GM23338 (cell line): ENCODE results near the gene LSM5. TPM values are rescaled to one million over a fixed set of nuclear protein-coding genes. Genes with fewer than 3 reads are reported as not detected.

Experiments used
- ATAC-seq: fragments of 200-7000 bp; cut with Tn5 transposase; 3 replicates; pipeline ENCODE4 v1.9.1; 2020
- DNase-seq: peaks from one replicate; pipeline ENCODE4 v3.0.0-alpha.2; 2015; ENCODE audit warnings: low spot score
- H2AFZ ChIP-seq: fragments of 200-600 bp; sonication (generic); 2 replicates; pipeline ENCODE4 v1.8.0; 2016; ENCODE audit warnings: antibody characterized with exemption, mild to moderate bottlenecking, moderate library complexity
- H3F3A ChIP-seq: fragments of 200-600 bp; sonication (generic); replicated peaks from 2 replicates; pipeline ENCODE4 v1.8.0; 2017; ENCODE audit warnings: antibody characterized with exemption, mixed run types, low read depth
- H3K27ac ChIP-seq: fragments of 200-600 bp; sonication (generic); 2 replicates; pipeline ENCODE4 v1.6.1; 2016; ENCODE audit warnings: low read depth
- H3K27me3 ChIP-seq: fragments of 200-600 bp; sonication (generic); 2 replicates; pipeline ENCODE4 v1.8.0; 2016; ENCODE audit warnings: mild to moderate bottlenecking, mixed run types, moderate library complexity; ENCODE audit not compliant: insufficient read depth
- H3K36me3 ChIP-seq: fragments of 200-600 bp; sonication (generic); 2 replicates; pipeline ENCODE4 v1.8.0; 2016; ENCODE audit warnings: mild to moderate bottlenecking; ENCODE audit not compliant: insufficient read depth
- H3K4me1 ChIP-seq: fragments of 200-600 bp; sonication (generic); 2 replicates; pipeline ENCODE4 v1.8.0; 2016; ENCODE audit warnings: mild to moderate bottlenecking, moderate library complexity; ENCODE audit not compliant: insufficient read depth
- H3K4me2 ChIP-seq: fragments of 200-600 bp; sonication (generic); 2 replicates; pipeline ENCODE4 v1.7.1; 2017; ENCODE audit warnings: mixed run types
- H3K4me3 ChIP-seq: fragments of 200-600 bp; sonication (generic); 2 replicates; pipeline ENCODE4 v1.6.1; 2016; ENCODE audit warnings: mixed run types
- H3K79me2 ChIP-seq: fragments of 200-600 bp; sonication (generic); replicated peaks from 2 replicates; pipeline ENCODE4 v1.8.0; 2017; ENCODE audit warnings: mild to moderate bottlenecking; ENCODE audit not compliant: insufficient read depth
- H3K9me2 ChIP-seq: fragments of 200-600 bp; sonication (generic); 2 replicates; pipeline ENCODE4 v1.8.0; 2017; ENCODE audit not compliant: insufficient read depth
- H4K20me1 ChIP-seq: fragments of 200-600 bp; sonication (generic); replicated peaks from 2 replicates; pipeline ENCODE4 v1.8.0; 2017; ENCODE audit warnings: mild to moderate bottlenecking; ENCODE audit not compliant: insufficient read depth
- H3K27ac Mint-ChIP-seq: 2 replicates; pipeline ENCODE4 v1.8.0; 2020; ENCODE audit warnings: inconsistent platforms, mild to moderate bottlenecking, moderate library complexity, mixed read lengths
- H3K27me3 Mint-ChIP-seq: 3 replicates; pipeline ENCODE4 v1.8.0; 2022; ENCODE audit warnings: low read depth, mild to moderate bottlenecking, moderate library complexity, mixed read lengths, inconsistent platforms; ENCODE audit not compliant: insufficient read depth, poor library complexity
- H3K36me3 Mint-ChIP-seq: 3 replicates; pipeline ENCODE4 v1.8.0; 2021; ENCODE audit warnings: low read depth, mild to moderate bottlenecking, inconsistent platforms, moderate library complexity, mixed read lengths
- H3K4me1 Mint-ChIP-seq: 3 replicates; pipeline ENCODE4 v1.8.0; 2020; ENCODE audit warnings: mild to moderate bottlenecking, inconsistent platforms, mixed read lengths
- H3K4me3 Mint-ChIP-seq: 3 replicates; pipeline ENCODE4 v1.8.0; 2021; ENCODE audit warnings: moderate library complexity, mild to moderate bottlenecking, inconsistent platforms, mixed read lengths
- H3K9me3 Mint-ChIP-seq: 3 replicates; pipeline ENCODE4 v1.8.0; 2020; ENCODE audit warnings: moderate library complexity, mild to moderate bottlenecking, inconsistent platforms, mixed read lengths
- CREB1 ChIP-seq: fragments of 250-450 bp; sonication (Bioruptor Pico); IDR thresholded peaks from 2 replicates; pipeline ENCODE4 v1.5.0; 2020; ENCODE audit warnings: low read depth, mild to moderate bottlenecking, moderate library complexity
- EZH2 ChIP-seq: fragments of 200-600 bp; sonication (generic); IDR thresholded peaks from one replicate; pipeline ENCODE4 v1.8.0; 2017; ENCODE audit warnings: antibody characterized with exemption, mild to moderate bottlenecking, low read depth; ENCODE audit not compliant: unreplicated experiment
- EZH2phosphoT487 ChIP-seq: fragments of 200-600 bp; sonication (generic); IDR thresholded peaks from one replicate; pipeline ENCODE4 v1.8.1; 2018; ENCODE audit warnings: antibody characterized with exemption; ENCODE audit not compliant: unreplicated experiment
- JUNB ChIP-seq: IDR thresholded peaks from one replicate; pipeline ENCODE4 v1.6.1; 2016; ENCODE audit warnings: antibody characterized with exemption; ENCODE audit not compliant: unreplicated experiment
- NANOG ChIP-seq: IDR thresholded peaks from 2 replicates; pipeline ENCODE4 v1.6.1; 2016; ENCODE audit warnings: antibody characterized with exemption, borderline replicate concordance
- POLR2AphosphoS5 ChIP-seq: IDR thresholded peaks from 2 replicates; pipeline ENCODE4 v1.6.1; 2016; ENCODE audit warnings: antibody characterized with exemption, low read depth
- STAT1 ChIP-seq: IDR thresholded peaks from one replicate; pipeline ENCODE4 v1.6.1; 2016; ENCODE audit warnings: antibody characterized with exemption; ENCODE audit not compliant: unreplicated experiment
- ZNF114 ChIP-seq: fragments of 250-450 bp; sonication (Bioruptor Pico); IDR thresholded peaks from 2 replicates; pipeline ENCODE4 v1.5.0; 2020; ENCODE audit warnings: mild to moderate bottlenecking, moderate library complexity
- ZNF331 ChIP-seq: fragments of 250-450 bp; sonication (Bioruptor Pico); IDR thresholded peaks from 2 replicates; pipeline ENCODE4 v1.5.0; 2020; ENCODE audit warnings: low read depth, mild to moderate bottlenecking, moderate library complexity
- polyA plus RNA-seq: library from polyadenylated mRNA; unstranded; fragments of >200 nt; fragmentation: Nextera tagmentation; extraction: Ambion mirVana; gene quantifications from 2 replicates; pipeline ENCODE4 v1.2.1, GENCODE V29; 2016
- total RNA-seq: library from RNA; depleted of rRNA; stranded (reverse); fragments of >200 nt; shearing (Covaris generic); gene quantifications from 2 replicates; pipeline ENCODE4 v1.2.3, GENCODE V29; 2014
- TF ChIP-seq, protein P1 (sequence below): IDR thresholded peaks from 2 replicates; pipeline ENCODE4 v1.6.1; 2016; ENCODE audit warnings: antibody characterized with exemption
- TF ChIP-seq, protein P2 (sequence below): fragments of 250-450 bp; sonication (Bioruptor Pico); IDR thresholded peaks from 2 replicates; pipeline ENCODE4 v1.5.0; 2020; ENCODE audit warnings: mild to moderate bottlenecking, moderate library complexity
- TF ChIP-seq, protein P3 (sequence below): IDR thresholded peaks from one replicate; pipeline ENCODE4 v1.6.1; 2018; ENCODE audit warnings: antibody characterized with exemption; ENCODE audit not compliant: unreplicated experiment

LSM5 gene
- total and polyA plus RNA-seq, 2 experiments from 2014 or later: 56.6 to 469 TPM

DNA sequence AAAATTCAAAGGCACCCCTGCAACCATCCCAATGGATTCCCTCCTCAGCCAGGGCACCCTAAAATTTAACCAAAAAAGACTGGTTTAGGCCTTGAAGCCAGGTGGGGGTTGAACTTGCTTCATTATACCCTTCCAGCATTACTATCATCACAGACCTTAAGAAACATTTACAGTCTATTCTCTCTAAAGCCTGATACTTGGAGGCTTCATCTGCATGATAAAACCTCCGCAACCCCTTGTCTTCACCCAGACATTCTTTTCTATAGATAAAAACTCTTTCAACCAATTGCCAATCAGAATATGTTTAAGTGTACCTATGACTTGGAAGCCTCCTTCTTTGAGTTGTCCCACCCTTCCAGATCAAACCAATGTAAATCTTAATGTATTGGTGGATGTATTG is 23.0 kb upstream of the LSM5 start (continued):
- TF ChIP-seq, protein P1, sequence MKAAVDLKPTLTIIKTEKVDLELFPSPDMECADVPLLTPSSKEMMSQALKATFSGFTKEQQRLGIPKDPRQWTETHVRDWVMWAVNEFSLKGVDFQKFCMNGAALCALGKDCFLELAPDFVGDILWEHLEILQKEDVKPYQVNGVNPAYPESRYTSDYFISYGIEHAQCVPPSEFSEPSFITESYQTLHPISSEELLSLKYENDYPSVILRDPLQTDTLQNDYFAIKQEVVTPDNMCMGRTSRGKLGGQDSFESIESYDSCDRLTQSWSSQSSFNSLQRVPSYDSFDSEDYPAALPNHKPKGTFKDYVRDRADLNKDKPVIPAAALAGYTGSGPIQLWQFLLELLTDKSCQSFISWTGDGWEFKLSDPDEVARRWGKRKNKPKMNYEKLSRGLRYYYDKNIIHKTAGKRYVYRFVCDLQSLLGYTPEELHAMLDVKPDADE: no peak
- TF ChIP-seq EZH2: no peak
- TF ChIP-seq JUNB: no peak
- TF ChIP-seq POLR2AphosphoS5: no peak
- TF ChIP-seq, protein P2, sequence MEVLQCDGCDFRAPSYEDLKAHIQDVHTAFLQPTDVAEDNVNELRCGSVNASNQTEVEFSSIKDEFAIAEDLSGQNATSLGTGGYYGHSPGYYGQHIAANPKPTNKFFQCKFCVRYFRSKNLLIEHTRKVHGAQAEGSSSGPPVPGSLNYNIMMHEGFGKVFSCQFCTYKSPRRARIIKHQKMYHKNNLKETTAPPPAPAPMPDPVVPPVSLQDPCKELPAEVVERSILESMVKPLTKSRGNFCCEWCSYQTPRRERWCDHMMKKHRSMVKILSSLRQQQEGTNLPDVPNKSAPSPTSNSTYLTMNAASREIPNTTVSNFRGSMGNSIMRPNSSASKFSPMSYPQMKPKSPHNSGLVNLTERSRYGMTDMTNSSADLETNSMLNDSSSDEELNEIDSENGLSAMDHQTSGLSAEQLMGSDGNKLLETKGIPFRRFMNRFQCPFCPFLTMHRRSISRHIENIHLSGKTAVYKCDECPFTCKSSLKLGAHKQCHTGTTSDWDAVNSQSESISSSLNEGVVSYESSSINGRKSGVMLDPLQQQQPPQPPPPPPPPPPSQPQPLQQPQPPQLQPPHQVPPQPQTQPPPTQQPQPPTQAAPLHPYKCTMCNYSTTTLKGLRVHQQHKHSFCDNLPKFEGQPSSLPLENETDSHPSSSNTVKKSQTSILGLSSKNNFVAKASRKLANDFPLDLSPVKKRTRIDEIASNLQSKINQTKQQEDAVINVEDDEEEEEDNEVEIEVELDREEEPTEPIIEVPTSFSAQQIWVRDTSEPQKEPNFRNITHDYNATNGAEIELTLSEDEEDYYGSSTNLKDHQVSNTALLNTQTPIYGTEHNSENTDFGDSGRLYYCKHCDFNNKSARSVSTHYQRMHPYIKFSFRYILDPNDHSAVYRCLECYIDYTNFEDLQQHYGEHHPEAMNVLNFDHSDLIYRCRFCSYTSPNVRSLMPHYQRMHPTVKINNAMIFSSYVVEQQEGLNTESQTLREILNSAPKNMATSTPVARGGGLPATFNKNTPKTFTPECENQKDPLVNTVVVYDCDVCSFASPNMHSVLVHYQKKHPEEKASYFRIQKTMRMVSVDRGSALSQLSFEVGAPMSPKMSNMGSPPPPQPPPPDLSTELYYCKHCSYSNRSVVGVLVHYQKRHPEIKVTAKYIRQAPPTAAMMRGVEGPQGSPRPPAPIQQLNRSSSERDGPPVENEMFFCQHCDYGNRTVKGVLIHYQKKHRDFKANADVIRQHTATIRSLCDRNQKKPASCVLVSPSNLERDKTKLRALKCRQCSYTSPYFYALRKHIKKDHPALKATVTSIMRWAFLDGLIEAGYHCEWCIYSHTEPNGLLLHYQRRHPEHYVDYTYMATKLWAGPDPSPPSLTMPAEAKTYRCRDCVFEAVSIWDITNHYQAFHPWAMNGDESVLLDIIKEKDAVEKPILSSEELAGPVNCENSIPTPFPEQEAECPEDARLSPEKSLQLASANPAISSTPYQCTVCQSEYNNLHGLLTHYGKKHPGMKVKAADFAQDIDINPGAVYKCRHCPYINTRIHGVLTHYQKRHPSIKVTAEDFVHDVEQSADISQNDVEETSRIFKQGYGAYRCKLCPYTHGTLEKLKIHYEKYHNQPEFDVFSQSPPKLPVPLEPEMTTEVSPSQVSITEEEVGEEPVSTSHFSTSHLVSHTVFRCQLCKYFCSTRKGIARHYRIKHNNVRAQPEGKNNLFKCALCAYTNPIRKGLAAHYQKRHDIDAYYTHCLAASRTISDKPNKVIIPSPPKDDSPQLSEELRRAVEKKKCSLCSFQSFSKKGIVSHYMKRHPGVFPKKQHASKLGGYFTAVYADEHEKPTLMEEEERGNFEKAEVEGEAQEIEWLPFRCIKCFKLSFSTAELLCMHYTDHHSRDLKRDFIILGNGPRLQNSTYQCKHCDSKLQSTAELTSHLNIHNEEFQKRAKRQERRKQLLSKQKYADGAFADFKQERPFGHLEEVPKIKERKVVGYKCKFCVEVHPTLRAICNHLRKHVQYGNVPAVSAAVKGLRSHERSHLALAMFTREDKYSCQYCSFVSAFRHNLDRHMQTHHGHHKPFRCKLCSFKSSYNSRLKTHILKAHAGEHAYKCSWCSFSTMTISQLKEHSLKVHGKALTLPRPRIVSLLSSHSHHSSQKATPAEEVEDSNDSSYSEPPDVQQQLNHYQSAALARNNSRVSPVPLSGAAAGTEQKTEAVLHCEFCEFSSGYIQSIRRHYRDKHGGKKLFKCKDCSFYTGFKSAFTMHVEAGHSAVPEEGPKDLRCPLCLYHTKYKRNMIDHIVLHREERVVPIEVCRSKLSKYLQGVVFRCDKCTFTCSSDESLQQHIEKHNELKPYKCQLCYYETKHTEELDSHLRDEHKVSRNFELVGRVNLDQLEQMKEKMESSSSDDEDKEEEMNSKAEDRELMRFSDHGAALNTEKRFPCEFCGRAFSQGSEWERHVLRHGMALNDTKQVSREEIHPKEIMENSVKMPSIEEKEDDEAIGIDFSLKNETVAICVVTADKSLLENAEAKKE (CRISPR knock-in tag): no peak

DNA sequence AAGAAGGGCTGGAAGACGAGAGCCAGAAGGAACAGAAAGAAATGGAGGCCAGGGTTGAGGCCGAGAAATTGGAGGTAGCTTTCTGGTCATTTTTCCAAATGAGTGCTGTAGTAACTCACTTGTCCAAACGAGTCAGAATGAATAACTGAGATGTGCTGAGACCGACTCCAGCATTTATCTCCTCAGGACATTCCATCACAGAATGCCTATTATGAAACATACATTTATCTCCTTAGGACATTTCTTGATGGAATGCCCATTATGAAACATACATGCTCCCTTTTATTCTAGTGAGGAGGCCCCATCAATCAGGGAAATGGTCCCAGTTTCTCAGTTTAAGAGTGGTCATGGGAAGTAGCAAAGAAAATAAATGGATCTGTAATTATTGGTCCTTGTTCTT is 21.6 kb upstream of the LSM5 start:
- 0 out of 2 replicates have a peak, but pooled peaks cover 3% of the 10 kb centered on the region for H4K20me1 ChIP-seq
- no peak overlapping the region for H3K4me3 ChIP-seq
- no peak for TF ChIP-seq EZH2phosphoT487
- TF ChIP-seq, protein P3, sequence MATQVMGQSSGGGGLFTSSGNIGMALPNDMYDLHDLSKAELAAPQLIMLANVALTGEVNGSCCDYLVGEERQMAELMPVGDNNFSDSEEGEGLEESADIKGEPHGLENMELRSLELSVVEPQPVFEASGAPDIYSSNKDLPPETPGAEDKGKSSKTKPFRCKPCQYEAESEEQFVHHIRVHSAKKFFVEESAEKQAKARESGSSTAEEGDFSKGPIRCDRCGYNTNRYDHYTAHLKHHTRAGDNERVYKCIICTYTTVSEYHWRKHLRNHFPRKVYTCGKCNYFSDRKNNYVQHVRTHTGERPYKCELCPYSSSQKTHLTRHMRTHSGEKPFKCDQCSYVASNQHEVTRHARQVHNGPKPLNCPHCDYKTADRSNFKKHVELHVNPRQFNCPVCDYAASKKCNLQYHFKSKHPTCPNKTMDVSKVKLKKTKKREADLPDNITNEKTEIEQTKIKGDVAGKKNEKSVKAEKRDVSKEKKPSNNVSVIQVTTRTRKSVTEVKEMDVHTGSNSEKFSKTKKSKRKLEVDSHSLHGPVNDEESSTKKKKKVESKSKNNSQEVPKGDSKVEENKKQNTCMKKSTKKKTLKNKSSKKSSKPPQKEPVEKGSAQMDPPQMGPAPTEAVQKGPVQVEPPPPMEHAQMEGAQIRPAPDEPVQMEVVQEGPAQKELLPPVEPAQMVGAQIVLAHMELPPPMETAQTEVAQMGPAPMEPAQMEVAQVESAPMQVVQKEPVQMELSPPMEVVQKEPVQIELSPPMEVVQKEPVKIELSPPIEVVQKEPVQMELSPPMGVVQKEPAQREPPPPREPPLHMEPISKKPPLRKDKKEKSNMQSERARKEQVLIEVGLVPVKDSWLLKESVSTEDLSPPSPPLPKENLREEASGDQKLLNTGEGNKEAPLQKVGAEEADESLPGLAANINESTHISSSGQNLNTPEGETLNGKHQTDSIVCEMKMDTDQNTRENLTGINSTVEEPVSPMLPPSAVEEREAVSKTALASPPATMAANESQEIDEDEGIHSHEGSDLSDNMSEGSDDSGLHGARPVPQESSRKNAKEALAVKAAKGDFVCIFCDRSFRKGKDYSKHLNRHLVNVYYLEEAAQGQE: no peak
- TF ChIP-seq, protein P1: no peak
- TF ChIP-seq NANOG: no peak
- TF ChIP-seq POLR2AphosphoS5: no peak
- TF ChIP-seq ZNF331 (CRISPR knock-in tag): no peak
- TF ChIP-seq EZH2: no peak
- TF ChIP-seq ZNF114 (CRISPR knock-in tag): no peak
- TF ChIP-seq JUNB: no peak
- no peak for TF ChIP-seq CREB1 (CRISPR knock-in tag)
- no peak for TF ChIP-seq STAT1
- Mint-ChIP-seq H3K36me3 (peaks cover 72% of the 10 kb centered on the region), H3K4me3 (no peak overlapping the region), H3K4me1 (peaks cover 43% of the 10 kb centered on the region), H3K27ac (peak overlapping the region; percentile 7; the same call in 1 of the 2 replicates), H3K27me3 (peaks cover 8% of the 10 kb centered on the region), H3K9me3 (peaks cover 30% of the 10 kb centered on the region)
- peaks cover 80% of the 10 kb centered on the region for H3K79me2 ChIP-seq
- no peak overlapping the region for H2AFZ ChIP-seq
- ATAC-seq (no peak), DNase-seq (no peak)
- H3K27ac ChIP-seq: peak overlapping the region; percentile 77; the same call in 1 of the 2 replicates
- H3F3A ChIP-seq: no peaks in the 10 kb centered on the region
- H3K4me2 ChIP-seq: peak overlapping the region; percentile 59; the same call in 1 of the 2 replicates
- peaks cover 19% of the 10 kb centered on the region for H3K4me1 ChIP-seq
- H3K27me3 ChIP-seq: no peaks in the 10 kb centered on the region
- peaks cover 2% of the 10 kb centered on the region for H3K9me2 ChIP-seq
- peaks cover 9% of the 10 kb centered on the region; the same call in 1 of the 2 replicates for H3K36me3 ChIP-seq
